Measurements from ENCODE around the gene SMIM44.

- TF ChIP-seq CTCF (IDR thresholded peaks at IDR 0.05) (no peak), EZH2 (IDR thresholded peaks at IDR 0.05; ENCODE audit: borderline replicate concordance, insufficient read depth, low read depth, low read length, poor library complexity, severe bottlenecking) (no peak)
Observed at GRCh38 chr19:3433805-3434540, 49.3 kb downstream of the SMIM44 start.

All from B cell (primary cell).